Testis (tissue), 3 donors: ENCODE results near the gene TOX4. TPM values are rescaled to one million over a fixed set of nuclear protein-coding genes. Genes with fewer than 3 reads are reported as not detected.

Experiments
- DNase-seq: peaks from one replicate; pipeline ENCODE4 v3.0.0-alpha.2; 2019
- H3K27ac ChIP-seq, 2 donors: fragments of 200-600 bp; sonication (generic); one replicate each; pipeline ENCODE4 v1.5.1; 2019
- H3K27me3 ChIP-seq: fragments of 200-600 bp; sonication (generic); one replicate; pipeline ENCODE4 v1.5.1; 2019
- H3K36me3 ChIP-seq: fragments of 200-600 bp; sonication (generic); one replicate; pipeline ENCODE4 v1.5.1; 2017; ENCODE audit warnings: low read depth; ENCODE audit errors: missing control alignments
- H3K4me1 ChIP-seq: fragments of 200-600 bp; sonication (generic); one replicate; pipeline ENCODE4 v1.5.1; 2019
- H3K4me3 ChIP-seq, 2 donors: fragments of 200-600 bp; sonication (generic); one replicate each; pipeline ENCODE4 v1.5.1; 2017 to 2019
- H3K9me3 ChIP-seq: fragments of 200-600 bp; sonication (generic); one replicate; pipeline ENCODE4 v1.5.1; 2017
- POLR2A ChIP-seq: fragments of 450-650 bp; IDR thresholded peaks from one replicate; pipeline ENCODE4 v1.6.1; 2017; ENCODE audit warnings: antibody characterized with exemption, mild to moderate bottlenecking, moderate library complexity
- WGBS, 2 donors: methylation state at CpG; one replicate each; pipeline ENCODE4 v1.1.5; 2018; 5-methylcytosine and 5-hydroxymethylcytosine counted together
- intact Hi-C: fragments of 100-400 bp; cut with DNase I; formaldehyde crosslinking; loops from one replicate; pipeline ENCODE4 v1.15.1; 2023; ENCODE audit warnings: low total_unique reads
- polyA plus RNA-seq: library from polyadenylated mRNA; stranded (reverse); fragments of 350-450 nt; fragmentation: Illumina TruSeq; extraction: RNeasy Lipid Tissue Mini Kit (QIAGEN cat#74804); gene quantifications from one replicate; pipeline ENCODE4 v1.2.3, GENCODE V29; 2014; ENCODE audit warnings: low read depth, low replicate concordance; ENCODE audit not compliant: insufficient read depth
- total RNA-seq, 2 donors: library from RNA; depleted of rRNA; stranded (reverse); fragments of >200 nt; gene quantifications; one replicate each; pipeline ENCODE4 v1.2.3, GENCODE V29; 2016
- TF ChIP-seq, protein P1 (sequence below), 3 experiments: fragments of 450-650 bp in 2 of 3; fragments of 200-600 bp in 1 of 3; sonication (generic) in 1 of 3; IDR thresholded peaks; one replicate each; pipeline ENCODE4 v1.5.1; 2016 to 2019; ENCODE audit warnings: antibody characterized with exemption in 3 of 3, mild to moderate bottlenecking in 2 of 3, moderate library complexity in 1 of 3

TOX4 gene
- total and polyA plus RNA-seq, 3 donors from 2014 or later: 64.4 to 120 (median 72.6) TPM

DNA sequence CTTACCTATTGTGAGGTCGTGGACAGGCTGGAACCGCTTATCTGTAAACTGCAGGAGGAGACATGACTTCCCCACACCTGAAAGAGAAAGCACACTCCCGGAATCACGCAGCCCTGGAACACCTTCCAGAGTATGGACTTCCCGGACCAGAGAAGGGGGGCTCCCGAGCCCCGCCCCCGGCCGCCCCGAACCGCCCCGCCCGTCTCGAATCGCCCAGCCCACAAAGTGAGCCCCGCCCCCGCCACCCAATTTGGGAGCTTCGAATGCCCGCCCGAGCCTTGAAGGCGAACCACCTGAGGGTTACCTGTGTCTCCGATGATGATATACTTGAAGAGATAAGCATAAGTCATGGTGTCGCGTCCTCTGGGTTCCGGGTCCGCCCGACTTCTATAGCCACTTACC, 471 bp upstream of the TOX4 start:
- DNase-seq: no peak
- H3K9me3 ChIP-seq: no peaks in the 10 kb centered on the region
- intact Hi-C loops: no loop called here
- H3K36me3 ChIP-seq: no peaks in the 10 kb centered on the region
- H3K4me1 ChIP-seq: peaks cover 16% of the 10 kb centered on the region
- H3K27ac ChIP-seq: peak overlapping the region; percentile 90 to 91
- no peaks in the 10 kb centered on the region for H3K27me3 ChIP-seq
- H3K4me3 ChIP-seq: peak overlapping the region; percentile 80 to 89
- TF ChIP-seq POLR2A: no peak
- TF ChIP-seq, protein P1, sequence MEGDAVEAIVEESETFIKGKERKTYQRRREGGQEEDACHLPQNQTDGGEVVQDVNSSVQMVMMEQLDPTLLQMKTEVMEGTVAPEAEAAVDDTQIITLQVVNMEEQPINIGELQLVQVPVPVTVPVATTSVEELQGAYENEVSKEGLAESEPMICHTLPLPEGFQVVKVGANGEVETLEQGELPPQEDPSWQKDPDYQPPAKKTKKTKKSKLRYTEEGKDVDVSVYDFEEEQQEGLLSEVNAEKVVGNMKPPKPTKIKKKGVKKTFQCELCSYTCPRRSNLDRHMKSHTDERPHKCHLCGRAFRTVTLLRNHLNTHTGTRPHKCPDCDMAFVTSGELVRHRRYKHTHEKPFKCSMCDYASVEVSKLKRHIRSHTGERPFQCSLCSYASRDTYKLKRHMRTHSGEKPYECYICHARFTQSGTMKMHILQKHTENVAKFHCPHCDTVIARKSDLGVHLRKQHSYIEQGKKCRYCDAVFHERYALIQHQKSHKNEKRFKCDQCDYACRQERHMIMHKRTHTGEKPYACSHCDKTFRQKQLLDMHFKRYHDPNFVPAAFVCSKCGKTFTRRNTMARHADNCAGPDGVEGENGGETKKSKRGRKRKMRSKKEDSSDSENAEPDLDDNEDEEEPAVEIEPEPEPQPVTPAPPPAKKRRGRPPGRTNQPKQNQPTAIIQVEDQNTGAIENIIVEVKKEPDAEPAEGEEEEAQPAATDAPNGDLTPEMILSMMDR (IDR thresholded peaks at IDR 0.05): no peak
- WGBS, 2 donors: 0 to 1% methylated on average over 11 to 24 of the region's 27 CpGs

DNA sequence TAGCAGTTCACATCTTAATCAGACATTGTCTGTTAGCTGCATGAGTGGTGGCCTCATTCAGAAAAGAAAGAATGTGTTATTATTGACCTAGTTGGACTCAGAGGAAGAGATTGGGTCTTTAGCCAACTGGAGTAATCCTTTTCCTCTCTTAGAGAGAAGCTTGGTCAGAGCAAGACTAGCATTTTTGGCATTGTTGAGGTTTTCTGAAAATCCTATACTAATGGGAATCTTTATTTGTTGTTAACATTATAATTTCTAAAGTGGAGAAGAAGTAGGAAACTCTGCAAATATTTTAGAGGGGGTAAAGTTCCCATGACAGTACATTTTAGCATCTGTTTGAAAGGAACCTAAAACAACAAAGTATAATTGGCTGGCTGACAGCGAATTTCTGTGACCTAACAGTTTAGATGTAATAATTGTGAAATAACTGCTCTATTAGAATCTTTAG, 9.7 kb downstream of the TOX4 start:
- H3K27ac ChIP-seq: no peak overlapping the region
- H3K4me3 ChIP-seq: no peak overlapping the region
- TF ChIP-seq POLR2A: no peak
- TF ChIP-seq, protein P1 (IDR thresholded peaks at IDR 0.05): no peak
- H3K4me1 ChIP-seq: no peaks in the 10 kb centered on the region
- no peak for DNase-seq
- 86 to 93% methylated on average over 1 of the region's 1 CpG for WGBS, 2 donors
- no peaks in the 10 kb centered on the region for H3K36me3 ChIP-seq
- intact Hi-C loops: no loop called here
- no peaks in the 10 kb centered on the region for H3K27me3 ChIP-seq
- no peaks in the 10 kb centered on the region for H3K9me3 ChIP-seq

DNA sequence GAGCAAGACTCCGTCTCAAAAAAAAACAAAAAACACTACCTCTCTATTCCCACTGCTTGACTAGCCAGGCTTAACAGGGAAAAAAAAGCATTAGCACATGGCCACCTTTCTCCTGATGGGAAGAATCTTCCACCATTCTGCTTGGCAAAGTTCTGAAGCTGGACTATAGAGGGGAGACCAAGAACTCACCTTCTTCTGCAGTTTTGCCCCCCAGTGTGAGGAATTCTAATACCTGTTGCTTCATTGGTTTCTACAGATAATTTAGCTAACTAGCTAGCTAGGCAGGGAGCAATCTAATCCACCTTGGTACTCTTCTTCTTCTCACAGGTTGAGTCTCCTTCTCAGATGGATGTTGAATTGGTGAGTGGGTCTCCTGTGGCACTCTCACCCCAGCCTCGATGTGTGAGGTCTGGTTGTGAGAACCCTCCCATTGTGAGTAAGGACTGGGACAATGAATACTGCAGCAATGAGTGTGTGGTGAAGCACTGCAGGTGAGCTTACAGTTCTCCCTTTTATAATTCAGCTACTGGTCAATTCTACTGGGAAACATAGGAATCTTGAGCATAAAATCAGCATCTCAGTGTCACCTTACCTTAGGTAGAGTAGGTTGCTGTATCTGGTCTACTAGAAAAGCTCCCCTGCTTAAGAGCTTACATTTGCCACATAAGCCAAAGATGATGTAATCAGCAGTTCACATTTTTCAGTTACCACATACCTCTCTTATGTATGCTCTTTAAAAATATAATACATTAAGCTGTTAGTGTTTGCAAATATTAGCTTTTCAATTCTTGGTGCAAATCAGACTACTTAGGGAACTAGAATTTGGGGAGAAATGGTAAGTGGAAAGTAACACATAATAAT, 18.1 kb downstream of the TOX4 start:
- TF ChIP-seq POLR2A: no peak
- TF ChIP-seq, protein P1 (IDR thresholded peaks at IDR 0.05): no peak
- no peak overlapping the region for H3K27ac ChIP-seq
- intact Hi-C loops: no loop called here
- H3K27me3 ChIP-seq: no peaks in the 10 kb centered on the region
- DNase-seq: no peak
- 72 to 92% methylated on average over 2 of the region's 2 CpGs for WGBS, 2 donors
- no peaks in the 10 kb centered on the region for H3K4me1 ChIP-seq
- H3K4me3 ChIP-seq: no peak overlapping the region
- H3K9me3 ChIP-seq: no peaks in the 10 kb centered on the region
- no peaks in the 10 kb centered on the region for H3K36me3 ChIP-seq

DNA sequence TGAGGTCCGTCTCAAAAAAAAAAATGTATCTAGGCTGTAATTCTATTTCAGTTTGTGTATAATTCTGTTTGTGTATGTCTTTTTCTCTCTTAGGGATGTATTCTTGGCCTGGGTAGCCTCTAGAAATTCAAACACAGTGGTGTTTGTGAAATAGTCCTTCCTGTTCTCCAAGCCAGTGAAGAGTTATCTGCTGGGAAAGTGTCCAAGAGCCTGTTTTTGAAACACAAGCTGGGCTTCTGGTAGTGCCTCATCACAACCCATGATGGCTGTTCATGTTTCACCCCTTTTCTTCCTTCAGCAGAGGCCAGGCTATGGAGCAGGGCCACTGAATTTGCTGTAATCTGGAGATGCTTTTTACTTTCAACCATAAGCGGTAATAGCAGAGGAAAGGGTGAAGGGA, 19.5 kb downstream of the TOX4 start:
- intact Hi-C loops: no loop called here
- Histone ChIP-seq H3K4me1 (no peaks in the 10 kb centered on the region), H3K27ac (no peak overlapping the region), H3K9me3 (no peaks in the 10 kb centered on the region), H3K27me3 (no peaks in the 10 kb centered on the region), H3K4me3 (no peak overlapping the region), H3K36me3 (no peaks in the 10 kb centered on the region)
- no peak for DNase-seq
- no peak for TF ChIP-seq POLR2A
- TF ChIP-seq, protein P1 (IDR thresholded peaks at IDR 0.05): no peak
- WGBS, 2 donors: 89 to 90% methylated on average over 2 of the region's 2 CpGs
